Fibroblast of peridontal ligament (primary cell): ENCODE data around the gene ALDH1A1.
"Not testable (repeated sequence)": the region's sequence is repeated elsewhere in the genome, so short reads cannot be mapped to it uniquely, and the experiment has no call there.

Experiments
- DNase-seq: peaks from one replicate; pipeline ENCODE4 v3.0.0-alpha.2; 2010; ENCODE audit errors: extremely low read depth

The ALDH1A1 gene

GRCh38 chr9:72943844-72944462 lies 8.9 kb downstream of the ALDH1A1 start:
- no peak for DNase-seq

- no peak for DNase-seq
These were observed 10.4 kb downstream of the ALDH1A1 start for GRCh38 chr9:72942451-72942850.

- not testable (repeated sequence) for DNase-seq
These were observed 13.3 kb downstream of the ALDH1A1 start for GRCh38 chr9:72939581-72939980.

- DNase-seq, result no peak
These were observed 15.3 kb downstream of the ALDH1A1 start for GRCh38 chr9:72937545-72937944.

DNA sequence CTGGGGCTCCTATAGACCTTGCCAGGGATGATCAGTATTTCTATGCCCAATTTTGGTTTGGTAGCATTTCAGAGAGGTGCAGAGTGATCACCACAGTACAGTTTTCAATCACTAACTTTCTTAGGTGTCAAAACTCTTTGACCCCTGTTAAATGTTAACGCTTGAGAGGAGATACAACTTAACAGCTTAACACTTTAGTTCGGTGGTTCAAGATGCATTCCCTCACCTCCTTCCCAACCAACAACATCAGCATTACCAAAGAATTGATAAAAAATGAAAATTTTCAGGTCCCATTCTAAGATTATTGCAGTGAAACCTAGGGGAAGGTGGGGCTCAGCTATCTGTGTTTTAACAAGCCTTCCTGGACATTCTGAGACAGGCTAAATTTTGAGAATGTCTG lies 16.2 kb downstream of the ALDH1A1 start:
- DNase-seq, result no peak

DNA sequence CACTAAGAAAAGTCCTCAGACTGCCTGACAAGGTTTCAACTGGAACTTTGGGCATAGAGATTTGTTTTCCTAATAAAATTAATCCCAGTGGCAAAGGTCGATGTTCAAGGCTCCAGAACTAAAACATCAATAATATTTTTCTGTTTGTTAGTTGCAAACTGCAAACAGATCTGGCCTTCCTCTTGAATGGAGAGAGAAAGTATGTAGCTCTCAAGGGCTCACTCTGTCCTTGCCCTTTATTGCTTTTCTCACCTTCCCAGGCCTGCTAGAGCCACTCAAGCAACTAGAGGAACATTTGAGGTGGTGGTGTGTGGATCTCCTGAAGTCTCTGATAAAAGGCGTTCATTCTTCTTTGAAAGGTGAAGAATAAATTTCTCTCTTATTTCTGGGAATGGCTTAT lies 16.6 kb downstream of the ALDH1A1 start:
- DNase-seq, result no peak

DNA sequence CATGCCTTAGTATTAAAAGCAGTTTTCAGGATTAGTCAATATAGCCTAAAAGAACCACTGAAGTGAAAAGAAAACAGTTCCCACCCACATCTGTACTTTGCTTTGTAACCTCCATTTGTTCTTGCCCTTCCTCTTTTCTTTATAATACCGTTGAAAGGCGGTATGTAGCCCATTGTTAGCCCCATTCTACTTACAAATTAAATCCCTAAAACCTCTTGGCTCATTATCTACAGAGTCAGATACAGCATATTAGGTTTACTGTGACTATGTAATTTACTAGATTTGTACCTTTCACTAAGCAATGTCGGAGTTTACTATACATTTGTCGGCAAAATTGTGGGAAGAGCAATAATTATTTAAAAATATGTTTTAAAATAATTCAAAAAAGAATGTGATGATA lies 17.3 kb downstream of the ALDH1A1 start:
- DNase-seq, result no peak

DNA sequence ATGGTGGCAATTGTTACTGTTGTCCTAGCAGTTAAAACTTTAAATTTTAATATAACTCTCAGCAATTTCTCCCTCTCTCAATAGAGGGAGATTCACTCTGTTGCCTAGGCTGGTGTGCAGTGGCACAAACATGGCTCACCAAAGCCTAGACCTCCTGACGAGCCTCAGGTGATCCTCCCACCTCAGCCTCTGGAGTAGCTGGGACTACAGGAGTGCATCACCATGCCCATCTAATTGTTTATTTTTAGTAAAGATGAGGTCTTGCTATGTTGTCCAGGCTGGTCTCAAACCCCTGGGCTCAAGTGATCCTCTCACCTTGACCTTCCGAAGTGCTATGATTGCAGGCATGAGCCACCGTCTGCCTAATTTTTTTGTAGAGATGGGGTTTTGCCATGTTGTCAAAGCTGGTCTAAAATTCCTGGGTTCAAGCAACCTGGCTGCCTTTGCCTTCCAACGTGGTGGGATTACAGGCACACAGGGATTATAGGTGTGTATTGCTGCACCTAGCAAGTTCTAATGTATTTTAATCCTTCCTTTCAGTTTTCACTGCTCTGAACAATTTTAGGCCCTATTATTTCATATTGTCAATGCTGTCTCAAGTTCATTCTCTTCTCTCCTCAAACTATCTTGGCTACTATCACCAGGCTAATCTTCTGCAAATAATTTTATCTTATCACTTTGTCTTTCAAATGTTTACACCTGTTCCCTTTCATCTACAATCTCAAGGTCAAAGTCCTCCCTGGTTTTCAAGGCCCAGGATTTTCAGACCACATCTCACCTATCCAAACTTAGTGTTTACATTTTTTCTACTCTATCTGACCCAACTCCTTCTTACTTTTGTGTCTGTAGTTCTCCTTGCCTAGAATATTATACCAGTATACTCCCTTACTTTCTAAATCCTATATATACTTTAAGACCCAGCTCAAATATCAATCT lies 18.9 kb downstream of the ALDH1A1 start:
- no peak for DNase-seq

DNA sequence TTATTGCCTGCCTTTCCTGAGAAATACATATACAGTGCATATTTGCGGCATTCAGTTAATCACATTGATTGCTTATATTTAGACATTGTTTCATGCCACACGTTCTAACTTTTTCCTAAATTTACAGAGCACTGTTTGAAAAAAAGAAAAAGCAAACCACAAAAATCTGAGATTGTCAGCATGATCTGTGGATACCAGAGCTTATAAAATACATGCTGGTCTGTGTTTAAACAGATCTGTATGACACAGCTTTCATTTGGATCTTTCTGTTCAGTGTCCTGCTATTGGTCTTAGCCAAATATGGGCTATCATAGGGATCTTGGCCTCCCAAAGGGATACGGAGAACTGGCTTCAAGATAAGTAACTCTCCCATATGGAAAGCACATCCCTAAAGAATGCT lies 20.2 kb downstream of the ALDH1A1 start:
- peak; percentile 64 for DNase-seq

- DNase-seq, result no peak
These were observed 21.0 kb downstream of the ALDH1A1 start for GRCh38 chr9:72931897-72932296.

GRCh38 chr9:72931437-72931836 lies 21.4 kb downstream of the ALDH1A1 start:
- no peak for DNase-seq

DNA sequence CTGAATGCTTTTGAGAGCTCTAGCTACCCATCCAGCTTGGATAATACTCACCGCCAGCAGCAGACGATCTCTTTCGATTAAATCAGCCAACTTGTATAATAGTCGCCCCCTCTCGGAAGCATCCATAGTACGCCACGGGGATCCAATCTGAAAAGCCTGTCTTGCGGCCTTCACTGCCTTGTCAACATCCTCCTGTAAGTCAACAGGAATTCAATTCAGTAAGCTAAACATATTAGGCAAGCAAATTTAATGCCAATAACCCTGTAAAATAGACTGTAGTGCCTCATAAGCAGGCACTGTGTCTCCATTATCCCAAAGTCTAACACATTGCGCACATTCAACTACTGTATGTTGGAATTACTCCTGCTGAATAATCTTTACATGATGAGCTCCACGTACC lies 22.0 kb downstream of the ALDH1A1 start:
- DNase-seq, result no peak

DNA sequence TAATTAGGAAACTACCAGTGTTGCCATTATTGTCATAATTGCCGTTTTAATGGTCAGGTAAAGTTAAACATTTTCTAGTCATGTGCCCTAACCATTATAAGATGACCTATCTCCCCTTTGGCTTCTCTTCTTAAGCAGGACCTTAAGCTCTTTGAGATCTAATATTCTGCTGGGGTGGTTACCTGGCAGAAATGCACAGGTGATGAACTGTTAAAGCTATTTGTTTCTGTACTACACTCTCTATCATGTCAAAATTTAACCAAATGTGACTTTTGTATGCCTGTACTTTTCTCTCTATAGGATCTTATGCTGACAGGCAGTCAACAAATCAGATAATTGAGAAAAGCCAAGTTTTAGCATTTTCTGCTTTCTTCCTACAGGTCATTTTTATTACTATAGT lies 23.3 kb downstream of the ALDH1A1 start:
- DNase-seq, result no peak

- DNase-seq, result no peak
These were observed 24.8 kb downstream of the ALDH1A1 start for GRCh38 chr9:72928042-72928507.

GRCh38 chr9:72926506-72926905 lies 26.3 kb downstream of the ALDH1A1 start:
- no peak for DNase-seq

GRCh38 chr9:72925891-72926290 lies 27.0 kb downstream of the ALDH1A1 start:
- no peak for DNase-seq

GRCh38 chr9:72925126-72925789 lies 27.6 kb downstream of the ALDH1A1 start:
- DNase-seq, result peak; percentile 43

GRCh38 chr9:72924154-72924790 lies 28.6 kb downstream of the ALDH1A1 start:
- no peak for DNase-seq

GRCh38 chr9:72923077-72923476 lies 29.8 kb downstream of the ALDH1A1 start:
- no peak for DNase-seq

GRCh38 chr9:72921888-72922654 lies 30.8 kb downstream of the ALDH1A1 start:
- DNase-seq, result no peak

DNA sequence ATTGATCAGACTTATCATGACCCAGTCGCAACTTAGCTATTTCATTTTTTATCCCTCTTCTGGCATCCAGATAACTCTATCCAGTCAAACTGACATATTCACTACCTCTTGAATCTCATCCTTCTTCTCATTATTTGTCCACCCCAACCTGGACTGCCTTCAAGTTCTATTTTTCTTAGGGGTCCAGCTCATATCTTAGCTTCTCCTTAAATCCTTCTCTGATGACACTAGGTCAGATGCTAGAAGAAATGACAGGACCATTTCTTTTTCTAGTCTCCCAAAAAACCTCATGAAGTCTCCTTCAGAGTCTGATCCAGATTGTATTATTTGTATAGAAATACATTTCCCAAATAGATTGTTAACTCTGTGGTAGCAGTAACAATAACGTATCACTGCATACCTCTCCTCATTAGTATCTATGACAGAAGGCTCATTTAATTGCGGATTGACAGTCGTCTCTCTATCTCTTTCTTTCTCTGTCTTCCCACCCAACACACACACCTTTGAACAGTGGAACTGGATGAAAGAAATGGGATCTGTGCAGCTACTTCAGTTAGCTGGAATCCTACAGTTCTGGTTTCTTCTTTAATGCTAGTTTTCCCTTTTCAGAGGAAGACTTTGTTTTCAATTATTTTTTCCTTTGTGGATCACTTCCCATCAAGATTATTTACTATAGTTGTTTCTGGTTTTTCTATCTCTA lies 33.5 kb downstream of the ALDH1A1 start:
- no peak for DNase-seq
